ENCODE measurements around the gene LCTL.

The LCTL gene

DNA sequence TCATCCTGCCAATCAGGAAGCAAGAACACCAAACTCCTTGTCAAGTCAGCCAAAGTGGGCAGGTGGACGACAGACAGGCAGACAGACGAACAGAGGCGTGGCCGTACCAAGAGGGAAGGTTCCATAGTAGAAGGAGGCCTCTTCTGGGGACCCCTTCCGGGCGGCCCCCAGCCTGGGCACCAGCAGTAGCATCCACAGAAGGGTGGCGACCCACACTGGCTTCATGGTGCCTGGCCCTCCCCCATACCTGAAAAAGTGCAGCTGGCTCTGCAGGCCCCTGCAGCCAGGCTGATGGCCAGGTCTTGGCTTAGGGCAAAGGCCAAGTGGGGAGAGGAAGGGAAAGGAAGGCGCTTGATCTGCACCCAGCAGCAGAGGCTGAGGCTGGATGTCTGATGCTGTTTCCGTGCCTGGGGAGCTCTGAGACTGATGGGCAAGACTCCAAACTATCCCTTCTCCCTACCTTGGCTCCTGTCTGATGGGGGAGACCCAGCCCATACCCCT, 607 bp downstream of the LCTL start:
- TF ChIP-seq, protein P1, sequence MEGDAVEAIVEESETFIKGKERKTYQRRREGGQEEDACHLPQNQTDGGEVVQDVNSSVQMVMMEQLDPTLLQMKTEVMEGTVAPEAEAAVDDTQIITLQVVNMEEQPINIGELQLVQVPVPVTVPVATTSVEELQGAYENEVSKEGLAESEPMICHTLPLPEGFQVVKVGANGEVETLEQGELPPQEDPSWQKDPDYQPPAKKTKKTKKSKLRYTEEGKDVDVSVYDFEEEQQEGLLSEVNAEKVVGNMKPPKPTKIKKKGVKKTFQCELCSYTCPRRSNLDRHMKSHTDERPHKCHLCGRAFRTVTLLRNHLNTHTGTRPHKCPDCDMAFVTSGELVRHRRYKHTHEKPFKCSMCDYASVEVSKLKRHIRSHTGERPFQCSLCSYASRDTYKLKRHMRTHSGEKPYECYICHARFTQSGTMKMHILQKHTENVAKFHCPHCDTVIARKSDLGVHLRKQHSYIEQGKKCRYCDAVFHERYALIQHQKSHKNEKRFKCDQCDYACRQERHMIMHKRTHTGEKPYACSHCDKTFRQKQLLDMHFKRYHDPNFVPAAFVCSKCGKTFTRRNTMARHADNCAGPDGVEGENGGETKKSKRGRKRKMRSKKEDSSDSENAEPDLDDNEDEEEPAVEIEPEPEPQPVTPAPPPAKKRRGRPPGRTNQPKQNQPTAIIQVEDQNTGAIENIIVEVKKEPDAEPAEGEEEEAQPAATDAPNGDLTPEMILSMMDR (IDR thresholded peaks at IDR 0.05; ENCODE audit: low read depth, low read length) = no peak
- no peak overlapping the region for H3K4me3 ChIP-seq (ENCODE audit: low read depth, low read length)

DNA sequence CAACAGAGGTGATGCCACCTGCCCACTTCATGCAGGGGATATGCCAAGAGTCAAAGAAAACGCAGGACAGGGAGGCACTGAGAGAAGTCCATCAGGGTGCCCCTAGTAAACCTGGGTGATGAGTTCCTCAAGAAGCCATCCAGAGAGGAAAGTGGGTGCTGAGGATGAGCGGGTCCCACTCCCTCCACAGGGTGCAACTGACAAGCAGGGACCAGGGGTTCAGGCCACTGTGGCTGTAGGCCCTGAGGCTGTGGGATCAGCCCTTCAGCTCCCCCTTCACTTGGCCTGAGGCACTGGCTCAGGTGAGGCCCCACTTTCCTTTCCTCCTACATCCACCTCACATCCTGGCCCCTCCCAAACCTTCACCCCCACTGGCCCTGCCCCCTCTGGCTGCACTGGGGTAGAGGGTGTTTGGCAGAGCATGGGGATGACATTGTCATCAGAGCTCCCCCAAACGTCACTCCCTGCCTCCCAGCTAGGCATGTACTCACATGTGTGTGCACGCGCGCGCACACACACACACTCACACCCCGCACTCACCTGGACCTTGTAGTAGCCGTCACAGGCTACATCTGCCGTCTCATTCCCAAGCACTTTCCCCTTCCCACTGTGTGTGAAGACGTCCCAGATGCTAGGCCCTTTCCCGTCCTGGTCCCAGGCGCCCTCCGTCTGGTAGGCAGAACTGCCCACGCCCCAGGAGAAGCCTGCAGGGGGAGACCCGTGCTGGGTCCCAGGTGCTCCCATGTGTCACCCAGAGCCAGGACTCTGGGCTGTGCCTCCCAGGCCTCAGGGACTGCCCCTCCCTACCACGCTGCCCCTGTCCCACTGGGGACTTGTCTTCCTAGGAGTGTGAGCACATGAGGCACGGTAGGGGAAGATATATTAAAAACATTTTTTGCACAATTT, 1.4 kb downstream of the LCTL start:
- TF ChIP-seq, protein P1 (IDR thresholded peaks at IDR 0.05; ENCODE audit: low read depth, low read length) = no peak
- no peak overlapping the region for H3K4me3 ChIP-seq (ENCODE audit: low read depth, low read length)

DNA sequence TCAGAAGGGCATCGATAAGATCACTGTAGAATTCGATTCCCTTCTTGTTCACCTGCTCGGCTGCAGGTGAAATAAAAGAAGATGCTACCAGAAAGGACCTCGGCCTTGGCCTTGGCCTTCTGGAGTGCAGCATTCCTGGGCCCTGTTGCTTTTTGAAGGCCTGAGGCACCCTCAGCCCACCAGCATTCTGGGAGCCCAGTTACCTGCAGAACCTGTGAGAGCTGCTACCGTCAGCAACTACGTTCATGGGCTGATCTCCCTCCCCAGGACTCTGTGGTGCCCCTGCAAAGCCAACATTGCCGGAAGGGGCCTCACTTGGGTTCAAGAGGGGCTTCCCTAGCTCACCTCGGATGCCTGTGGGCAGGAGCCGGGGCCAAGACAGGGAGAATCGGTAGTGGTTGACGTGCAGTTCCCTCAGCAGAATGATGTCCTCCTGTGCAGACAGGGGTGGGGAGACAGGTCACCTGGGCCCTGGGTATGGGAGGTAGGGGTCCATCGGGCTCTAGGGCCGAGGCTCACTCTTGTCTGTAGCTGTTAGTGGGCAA, 2.2 kb downstream of the LCTL start:
- TF ChIP-seq, protein P1 (IDR thresholded peaks at IDR 0.05; ENCODE audit: low read depth, low read length) = no peak
- H3K4me3 ChIP-seq (ENCODE audit: low read depth, low read length) = no peak overlapping the region

DNA sequence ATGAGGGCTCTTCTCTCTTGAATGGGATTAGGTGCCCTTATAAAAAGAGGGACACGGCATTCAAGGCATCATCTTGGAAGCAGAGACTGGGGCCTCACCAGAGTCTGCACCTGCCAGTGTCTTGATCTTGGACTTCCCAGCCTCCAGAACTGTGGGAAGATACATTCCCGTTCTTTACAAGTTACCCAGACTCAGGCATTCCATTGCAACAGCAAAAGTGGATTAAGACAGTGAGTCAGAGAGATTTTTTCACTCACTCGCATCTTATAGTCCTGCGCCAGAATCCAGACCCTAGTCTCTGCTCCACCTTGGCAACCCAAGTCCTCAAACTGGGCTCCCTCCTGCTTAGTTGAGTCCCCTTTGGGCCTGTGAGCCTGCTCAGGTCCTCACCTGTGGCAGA, 2.7 kb downstream of the LCTL start:
- TF ChIP-seq, protein P1 (IDR thresholded peaks at IDR 0.05; ENCODE audit: low read depth, low read length) = no peak
- H3K4me3 ChIP-seq (ENCODE audit: low read depth, low read length) = no peak overlapping the region

DNA sequence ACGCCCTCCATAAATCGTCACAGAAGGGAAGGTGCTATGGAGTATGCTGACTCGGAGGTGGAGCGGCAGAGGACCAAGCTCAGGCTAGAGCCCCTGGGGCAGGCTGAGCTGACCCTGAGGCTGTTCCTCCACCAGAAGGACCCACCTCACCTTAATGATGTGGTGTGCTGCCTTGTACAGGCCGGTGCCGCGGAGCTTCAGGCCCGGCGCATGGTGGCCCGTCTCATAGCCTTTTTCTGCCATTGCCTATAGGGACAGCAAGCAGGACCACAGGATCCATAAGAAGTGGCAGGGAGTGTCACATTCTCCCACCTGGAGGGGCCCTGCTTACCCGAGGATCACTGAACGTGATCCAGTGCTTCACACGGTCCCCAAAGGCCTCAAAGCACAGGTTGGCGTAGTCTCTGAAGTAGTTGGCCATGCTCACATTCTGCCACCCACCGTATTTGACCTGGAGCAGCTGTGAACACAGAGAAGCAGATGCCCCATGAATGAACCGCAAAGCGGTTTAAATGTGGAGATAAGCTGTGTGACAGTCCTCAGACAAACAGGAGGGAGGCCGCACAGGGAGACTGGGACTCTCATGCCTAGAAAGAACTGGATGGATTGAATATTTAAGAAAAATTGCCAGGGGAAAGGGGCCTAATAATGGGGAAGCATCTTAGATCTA, 4.8 kb downstream of the LCTL start:
- no peak overlapping the region for H3K4me3 ChIP-seq (ENCODE audit: low read depth, low read length)
- TF ChIP-seq, protein P1 (IDR thresholded peaks at IDR 0.05; ENCODE audit: low read depth, low read length) = no peak

DNA sequence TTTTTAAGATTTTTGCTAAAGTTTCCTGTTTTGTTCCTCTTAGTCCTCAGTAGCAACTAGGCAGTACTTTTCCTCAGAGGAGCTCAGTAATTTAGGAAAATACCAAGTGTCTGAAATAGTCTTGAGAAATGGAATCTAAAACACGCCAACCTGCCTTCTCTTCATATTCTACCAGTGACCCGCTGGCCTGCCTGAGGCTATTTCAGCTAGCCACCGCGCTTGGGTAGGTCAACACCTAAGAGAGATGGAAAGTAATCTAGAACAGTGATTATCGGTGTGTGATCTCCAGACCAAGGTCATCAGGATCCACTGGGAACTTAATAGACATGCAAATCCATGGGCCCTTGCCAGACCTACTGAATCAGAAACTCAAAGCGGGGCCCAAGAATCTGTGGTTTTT, 7.5 kb downstream of the LCTL start:
- no peak overlapping the region for H3K4me3 ChIP-seq (ENCODE audit: low read depth, low read length)
- TF ChIP-seq, protein P1 (IDR thresholded peaks at IDR 0.05; ENCODE audit: low read depth, low read length) = no peak

Data from WI38 (cell line).